ENCODE results near the gene PHC3.

The PHC3 gene

GRCh38 chr3:170098753-170099152, 82.8 kb downstream of the PHC3 start:
- in situ Hi-C loops (cut with MboI; ENCODE audit: low pct_unique_long_range_greater_than_20kb, low sequenced_read_pairs, unreplicated experiment), result no loop called here
- no peak for DNase-seq (ENCODE audit: low spot score)
- no peak for TF ChIP-seq CTCF (IDR thresholded peaks at IDR 0.05; ENCODE audit: extremely low read depth, insufficient read depth, missing control alignments)

- in situ Hi-C loops (cut with MboI; ENCODE audit: low pct_unique_long_range_greater_than_20kb, low sequenced_read_pairs, unreplicated experiment), result no loop called here
- TF ChIP-seq CTCF (IDR thresholded peaks at IDR 0.05; ENCODE audit: extremely low read depth, insufficient read depth, missing control alignments), result peak; percentile 4
These were observed 85.2 kb downstream of the PHC3 start for GRCh38 chr3:170096342-170096741.

GRCh38 chr3:170095771-170096170, 85.8 kb downstream of the PHC3 start:
- TF ChIP-seq CTCF (IDR thresholded peaks at IDR 0.05; ENCODE audit: extremely low read depth, insufficient read depth, missing control alignments), result no peak
- in situ Hi-C loops (cut with MboI; ENCODE audit: low pct_unique_long_range_greater_than_20kb, low sequenced_read_pairs, unreplicated experiment), result no loop called here
- no peak for DNase-seq (ENCODE audit: low spot score)

More at GRCh38 chr3:170096342-170096741, 85.2 kb downstream of the PHC3 start:
- no peak for DNase-seq (ENCODE audit: low spot score)

GRCh38 chr3:170092907-170093306, 88.6 kb downstream of the PHC3 start:
- no peak for DNase-seq (ENCODE audit: low spot score)
- TF ChIP-seq CTCF (IDR thresholded peaks at IDR 0.05; ENCODE audit: extremely low read depth, insufficient read depth, missing control alignments), result no peak
- in situ Hi-C loops (cut with MboI; ENCODE audit: low pct_unique_long_range_greater_than_20kb, low sequenced_read_pairs, unreplicated experiment), result no loop called here

GRCh38 chr3:170090601-170090981, 90.9 kb downstream of the PHC3 start:
- no peak for TF ChIP-seq CTCF (IDR thresholded peaks at IDR 0.05; ENCODE audit: extremely low read depth, insufficient read depth, missing control alignments)
- in situ Hi-C loops (cut with MboI; ENCODE audit: low pct_unique_long_range_greater_than_20kb, low sequenced_read_pairs, unreplicated experiment), result no loop called here
- DNase-seq (ENCODE audit: low spot score), result no peak

- TF ChIP-seq CTCF (IDR thresholded peaks at IDR 0.05; ENCODE audit: extremely low read depth, insufficient read depth, missing control alignments), result no peak
- in situ Hi-C loops (cut with MboI; ENCODE audit: low pct_unique_long_range_greater_than_20kb, low sequenced_read_pairs, unreplicated experiment), result no loop called here
These were observed 91.5 kb downstream of the PHC3 start for GRCh38 chr3:170089862-170090600.

More at GRCh38 chr3:170089862-170090600, 91.5 kb downstream of the PHC3 start:
- DNase-seq (ENCODE audit: low spot score), result no peak
